ENCODE data around the gene LPP. TPM values are rescaled to one million over a fixed set of nuclear protein-coding genes. Genes with fewer than 3 reads are reported as not detected.

Gene LPP
- total and polyA plus RNA-seq, 2 of the 13 experiments (the other 11 are each of a cell fraction or from before 2014, with no cell fraction given), result 19.2 to 29.9 TPM

- WGBS (ENCODE audit: low lambda C conversion rate), result 45% methylated on average over 2 of the region's 2 CpGs
- H3K79me2 ChIP-seq (ENCODE audit: insufficient read depth, low read length), result peaks cover 30% of the 10 kb centered on the region
- ChIA-PET CTCF (ENCODE audit: low intra/inter-chr PET ratio, low total read pairs) (no interaction called here), POLR2A (interaction anchor here (0.9 to 1.8 kb wide), 2 partner anchors 10 to 302 kb away, joined by 3 to 8 read pairs; no protein-coding TSS in a partner anchor)
- H3K9ac ChIP-seq (ENCODE audit: insufficient read depth, low read depth, low read length), result no peak overlapping the region
- DNase-seq (ENCODE audit: low spot score), result peak; percentile 50
- H3K4me3 ChIP-seq (replicated peaks in 1 of 3; ENCODE audit: insufficient read depth in 1 of 3, low read depth in 2 of 3, low read length in 3 of 3), result no peak overlapping the region
- no peak overlapping the region for H3K4me2 ChIP-seq (ENCODE audit: low read depth, low read length)
- H3K36me3 ChIP-seq (replicated peaks in 1 of 2; ENCODE audit: control insufficient read depth in 1 of 2, insufficient read depth in 2 of 2, low read length in 2 of 2), result no peaks in the 10 kb centered on the region
- in situ Hi-C loops (cut with HindIII; ENCODE audit: extremely low pct_ligation_motif_present, low pct_unique_long_range_greater_than_20kb) (no loop called here), intact Hi-C loops (cut with micrococcal nuclease; ENCODE audit: unreplicated experiment) (no loop called here)
- BruUV-seq (replicated peaks), result no TSS peak
- peaks cover 63% of the 10 kb centered on the region for H3K4me1 ChIP-seq (ENCODE audit: insufficient read depth, low read length)
- no peak for FAIRE-seq
- H3K27me3 ChIP-seq (ENCODE audit: control insufficient read depth in 1 of 2, insufficient read depth in 2 of 2, low read length in 2 of 2), result no peaks in the 10 kb centered on the region
- ATAC-seq, result peak; percentile 43; the same call in 1 of the 3 replicates
- H3K27ac ChIP-seq (ENCODE audit: extremely low read length, insufficient read depth, low read length), result peak overlapping the region; percentile 37
- no peaks in the 10 kb centered on the region for H3K9me3 ChIP-seq (ENCODE audit: low read length)
- no peaks in the 10 kb centered on the region for H4K20me1 ChIP-seq (ENCODE audit: insufficient read depth, low read length)
- no peak overlapping the region for H2AFZ ChIP-seq (ENCODE audit: low read length)
- TF ChIP-seq JUN (CRISPR knock-in tag; IDR thresholded peaks at IDR 0.05) (no peak), XBP1 (CRISPR knock-in tag; IDR thresholded peaks at IDR 0.05) (no peak), MXI1 (IDR thresholded peaks at IDR 0.05; ENCODE audit: borderline replicate concordance, low read depth, low read length) (no peak), FOXP1 (IDR thresholded peaks at IDR 0.05) (no peak), FOXP1 (CRISPR knock-in tag; IDR thresholded peaks at IDR 0.05) (peak; percentile 4; the same call in 1 of the 2 replicates), DZIP1 (CRISPR knock-in tag; IDR thresholded peaks at IDR 0.05) (no peak), ZNF468 (CRISPR knock-in tag; IDR thresholded peaks at IDR 0.05) (no peak), SIN3A (IDR thresholded peaks at IDR 0.05; ENCODE audit: borderline replicate concordance, low read depth, low read length) (no peak), ZNF704 (CRISPR knock-in tag; IDR thresholded peaks at IDR 0.05; ENCODE audit: borderline replicate concordance) (no peak), SRF (IDR thresholded peaks at IDR 0.05; ENCODE audit: low read depth, low read length) (no peak), ZNF260 (CRISPR knock-in tag; IDR thresholded peaks at IDR 0.05; ENCODE audit: borderline replicate concordance, low read depth) (no peak), ZFP41 (CRISPR knock-in tag; IDR thresholded peaks at IDR 0.05; ENCODE audit: borderline replicate concordance) (no peak), ZZZ3 (CRISPR knock-in tag; IDR thresholded peaks at IDR 0.05; ENCODE audit: borderline replicate concordance) (no peak), CEBPB (IDR thresholded peaks at IDR 0.05; ENCODE audit: borderline replicate concordance, low read depth, low read length) (peak; percentile 6; the same call in 1 of the 2 replicates), ZNF75D (CRISPR knock-in tag; IDR thresholded peaks at IDR 0.05; ENCODE audit: borderline replicate concordance) (no peak), DDIT3 (CRISPR knock-in tag; IDR thresholded peaks at IDR 0.05) (no peak), NR2F6 (IDR thresholded peaks at IDR 0.05) (peak; percentile 38; the same call in 1 of the 2 replicates), NR2F6 (CRISPR knock-in tag; IDR thresholded peaks at IDR 0.05) (no peak), ZNF564 (CRISPR knock-in tag; IDR thresholded peaks at IDR 0.05) (no peak), NFKBIZ (CRISPR knock-in tag; IDR thresholded peaks at IDR 0.05) (no peak), ZNF547 (CRISPR knock-in tag; IDR thresholded peaks at IDR 0.05) (no peak), RBM22 (optimal IDR thresholded peaks at IDR 0.05; ENCODE audit: low read length) (no peak), NCOA2 (CRISPR knock-in tag; IDR thresholded peaks at IDR 0.05) (0 out of 2 replicates have a peak, but pooled peaks have one; percentile 16), POGZ (CRISPR knock-in tag; IDR thresholded peaks at IDR 0.05) (peak; percentile 42; the same call in 1 of the 2 replicates), ZNF12 (CRISPR knock-in tag; IDR thresholded peaks at IDR 0.05) (no peak), GATAD2A (CRISPR knock-in tag; IDR thresholded peaks at IDR 0.05) (peak; percentile 53; the same call in 1 of the 2 replicates)
Observed at GRCh38 chr3:188305220-188305619, 151.3 kb downstream of the LPP start.
